ENCODE measurements around the gene LRRC75B.

DNA sequence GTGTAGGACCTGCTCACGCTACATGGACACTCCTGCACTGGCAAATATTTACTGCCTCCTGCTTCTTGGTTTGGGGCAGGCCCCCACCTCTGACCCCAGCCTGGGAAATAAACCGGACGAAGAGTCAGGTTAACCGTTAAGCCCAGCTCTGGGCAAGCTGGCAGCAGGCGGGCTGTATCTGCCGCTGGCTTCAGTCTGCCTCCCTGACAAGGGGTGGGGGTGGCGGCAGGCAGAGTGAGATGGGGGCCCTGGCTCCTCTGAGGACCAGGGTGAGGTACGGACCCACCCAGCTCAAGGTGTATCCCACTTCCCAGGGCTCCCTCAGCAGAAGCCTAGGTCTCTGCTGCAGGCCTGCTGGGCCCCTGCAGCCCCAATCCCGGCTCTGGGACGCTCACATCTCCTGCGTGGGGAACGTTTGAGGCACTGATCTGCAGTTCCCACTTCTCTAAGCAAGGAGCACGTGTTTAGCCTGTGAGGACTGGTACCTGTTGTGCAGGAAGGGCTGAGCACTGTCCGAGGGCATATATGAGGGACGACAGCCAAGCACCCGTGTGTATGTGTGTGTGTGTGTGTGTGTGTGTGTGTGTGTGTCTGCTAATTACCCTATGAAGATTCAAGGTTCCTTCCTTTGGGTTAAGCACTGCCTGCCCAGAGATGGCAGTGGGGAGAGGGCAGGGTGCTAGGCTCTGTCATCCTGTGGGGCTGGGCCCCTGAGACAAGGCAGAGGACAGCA is 1.1 kb upstream of the LRRC75B start:
- TF ChIP-seq REST (IDR thresholded peaks at IDR 0.05; ENCODE audit: insufficient read depth in 1 of 2, low read depth in 2 of 2, low read length in 2 of 2) (no peak), TAF1 (IDR thresholded peaks at IDR 0.05; ENCODE audit: borderline replicate concordance, insufficient read depth, low read length) (no peak), POLR2AphosphoS5 (IDR thresholded peaks at IDR 0.05; ENCODE audit: low read depth, low read length) (no peak)

All from PFSK-1 (cell line).